DMS153 treated with DMSO at 0.1 percent for 48 hours (cell line): ENCODE measurements around the gene PRLR.
A peak's percentile ranks its signal among the peaks of the same experiment; 100 is the strongest.

Source experiments
- DNase-seq: peaks from one replicate; lab custom pipeline; 2025; ENCODE audit not compliant: unreplicated experiment; lab: John Stamatoyannopoulos, UW

PRLR gene

GRCh38 chr5:35009657-35010056, 220.6 kb downstream of the PRLR start:
- no peak for DNase-seq

GRCh38 chr5:35009019-35009418, 221.3 kb downstream of the PRLR start:
- no peak for DNase-seq

GRCh38 chr5:35004771-35005170, 225.5 kb downstream of the PRLR start:
- DNase-seq, result no peak

- no peak for DNase-seq
Measured at GRCh38 chr5:35004200-35004599, 226.1 kb downstream of the PRLR start.

GRCh38 chr5:35003018-35003957, 227.0 kb downstream of the PRLR start:
- peak; percentile 63 for DNase-seq

GRCh38 chr5:35002459-35002858, 227.8 kb downstream of the PRLR start:
- DNase-seq, result no peak

- DNase-seq, result no peak
Measured at GRCh38 chr5:35001842-35002241, 228.4 kb downstream of the PRLR start.
